Measurements from ENCODE around the gene SLC41A3.
A peak's percentile ranks its signal among the peaks of the same experiment; 100 is the strongest.
"Not testable (repeated sequence)": the region's sequence is repeated elsewhere in the genome, so short reads cannot be mapped to it uniquely, and the experiment has no call there.

The SLC41A3 gene

GRCh38 chr3:125990253-125990970, 93.5 kb downstream of the SLC41A3 start:
- peak in 13 of 14 donors; percentile 8 to 80 (median 60) for DNase-seq

- not testable (repeated sequence) for DNase-seq
Observed at GRCh38 chr3:125984951-125985350, 99.0 kb downstream of the SLC41A3 start.

GRCh38 chr3:125977104-125977503, 106.8 kb downstream of the SLC41A3 start:
- DNase-seq = not testable (repeated sequence)

DNA sequence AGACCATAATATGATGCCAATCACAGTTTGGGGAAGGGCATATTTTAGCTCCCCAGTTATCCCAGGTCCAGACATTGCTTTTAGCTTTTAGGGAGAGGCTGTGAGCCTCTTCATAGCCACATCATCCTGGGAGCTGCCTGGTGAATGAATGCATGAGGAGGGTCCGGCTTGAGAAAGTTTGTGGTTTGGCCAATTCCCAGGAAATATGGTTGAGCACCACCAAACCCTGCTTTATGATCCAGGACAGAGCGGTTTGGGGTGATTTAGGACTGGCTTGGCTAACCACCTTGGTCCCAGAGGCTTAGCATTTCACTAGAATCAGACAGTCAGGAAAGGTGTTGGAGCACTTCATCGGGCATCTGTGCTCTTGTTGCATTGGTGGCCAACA, 107.9 kb downstream of the SLC41A3 start:
- not testable (repeated sequence) for DNase-seq

DNA sequence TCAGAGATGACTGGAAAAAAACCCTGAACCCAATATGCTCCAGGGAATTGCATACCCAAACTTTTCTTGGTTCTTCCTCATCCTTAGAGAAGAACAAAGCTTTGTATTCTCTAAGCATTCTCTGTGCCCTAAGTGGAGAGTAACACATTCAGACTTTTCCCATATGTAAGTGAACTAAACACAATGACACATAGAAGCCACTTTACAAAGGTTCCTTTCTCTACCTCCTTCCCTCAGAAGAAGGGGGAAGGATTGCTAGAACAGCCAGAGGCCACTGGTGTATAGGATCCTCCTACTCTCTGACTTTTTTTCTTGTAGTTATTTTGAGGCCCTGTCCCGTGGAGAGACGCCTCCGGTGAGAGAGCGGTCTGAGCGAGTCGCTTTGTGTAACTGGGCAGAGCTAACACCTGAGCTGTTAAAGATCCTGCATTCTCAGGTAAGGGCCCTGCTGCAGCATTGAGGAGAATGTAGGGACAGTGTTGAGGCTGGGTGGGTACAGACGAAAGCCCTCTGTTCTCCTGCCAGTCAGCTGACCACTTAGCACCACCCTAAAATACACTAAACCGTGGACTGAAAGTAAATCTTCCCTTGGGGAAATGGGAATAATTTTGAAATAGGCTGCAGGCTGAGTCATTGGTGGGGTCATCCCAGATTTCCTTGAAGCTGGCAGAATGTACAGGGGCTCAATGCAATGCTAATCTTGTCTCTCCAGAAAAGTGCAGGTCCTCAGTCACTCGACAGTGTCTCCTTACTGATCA, 108.5 kb downstream of the SLC41A3 start:
- DNase-seq = not testable (repeated sequence)

DNA sequence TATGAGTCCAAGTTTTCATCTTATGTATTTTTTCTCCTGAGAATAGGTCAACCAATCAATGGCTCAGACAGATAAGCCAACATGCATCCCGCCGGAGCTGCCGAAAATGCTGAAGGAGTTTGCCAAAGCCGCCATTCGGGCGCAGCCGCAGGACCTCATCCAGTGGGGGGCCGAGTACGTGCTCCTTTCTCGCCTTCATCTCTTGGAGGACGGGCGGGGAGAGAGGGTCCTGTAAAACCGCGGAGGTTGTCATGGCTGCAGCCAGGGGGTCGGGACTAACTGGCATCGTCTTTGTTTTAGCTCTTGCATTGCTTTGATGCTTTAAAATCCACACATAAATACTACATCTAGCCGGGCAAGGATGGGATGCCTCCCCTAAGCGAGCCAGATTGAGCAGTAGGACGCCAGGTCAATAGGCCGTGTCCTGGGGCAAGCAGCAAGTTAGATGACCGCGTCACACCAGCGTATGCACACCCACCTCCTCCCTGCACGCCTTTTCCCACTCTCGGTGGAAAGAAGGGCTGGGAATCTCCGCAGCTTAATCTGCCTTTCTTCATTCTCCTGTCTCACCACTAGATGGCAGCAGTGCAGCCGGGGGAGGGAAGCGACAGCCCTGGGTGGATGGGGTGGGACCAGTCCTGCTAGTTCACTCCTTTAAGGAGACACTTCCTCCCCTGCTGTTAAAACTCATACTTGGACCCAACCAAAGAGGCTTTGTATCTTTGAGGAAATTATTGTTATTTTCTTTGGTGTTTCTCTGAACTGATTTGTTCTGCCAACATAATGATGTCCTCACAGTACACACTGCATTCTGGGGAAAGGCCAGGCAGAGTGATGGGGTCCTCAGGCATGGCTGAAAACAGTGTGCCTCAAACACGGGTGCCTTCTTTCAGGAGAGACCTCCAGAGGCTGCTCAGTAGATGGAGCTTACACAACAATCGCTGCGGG, 111.7 kb downstream of the SLC41A3 start:
- DNase-seq = peak in 11 of 14 donors; percentile 16 to 59 (median 39)

GRCh38 chr3:125968701-125969592, 115.0 kb downstream of the SLC41A3 start, which contains the start of gene ROPN1B:
TSS of gene ROPN1B (plus strand) at chr3:125969178. CDS start at chr3:125972055, 2,877 bp downstream.
- DNase-seq = not testable (repeated sequence)

- DNase-seq = not testable (repeated sequence)
Observed at GRCh38 chr3:125968121-125968520, 115.8 kb downstream of the SLC41A3 start.

DNA sequence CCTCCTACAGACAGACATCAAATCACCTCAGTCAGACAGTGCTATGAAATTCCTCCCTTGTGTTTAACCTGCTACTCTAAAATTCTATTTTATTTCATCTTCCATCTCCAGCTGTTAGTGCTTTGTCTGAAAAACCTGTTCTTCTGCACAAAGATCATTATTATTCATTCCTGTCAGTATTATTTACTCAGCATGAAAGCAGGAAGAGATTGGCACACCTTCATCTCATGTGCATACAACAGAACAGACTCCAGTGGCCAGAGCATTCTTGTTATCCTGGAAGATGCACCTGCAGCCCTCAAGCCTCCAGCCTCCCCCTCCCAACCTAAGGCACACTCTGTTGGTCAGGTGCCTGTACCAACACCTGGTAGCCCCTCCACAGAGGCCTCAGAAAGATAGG, 116.8 kb downstream of the SLC41A3 start:
- DNase-seq = no peak

- no peak for DNase-seq
Observed at GRCh38 chr3:125965505-125965904, 118.4 kb downstream of the SLC41A3 start.

DNA sequence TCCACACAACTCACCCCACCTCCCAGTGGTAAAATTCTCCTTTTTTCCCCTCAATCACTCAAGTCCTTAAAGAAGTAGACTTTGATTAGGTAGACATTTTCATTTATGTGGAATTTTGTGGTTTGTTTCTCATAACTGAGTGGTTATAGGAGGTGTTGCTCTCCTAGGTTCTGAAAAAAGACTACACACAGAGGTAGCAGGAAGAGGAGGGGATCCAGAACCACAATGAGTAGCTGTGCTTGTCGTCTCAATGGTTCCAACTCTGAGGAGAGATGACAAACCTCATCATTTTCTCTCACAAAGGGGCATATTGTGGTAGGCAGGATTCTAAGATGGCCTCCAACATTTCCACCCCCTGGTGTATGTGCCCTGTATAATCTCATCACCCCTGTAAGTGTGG, 120.1 kb downstream of the SLC41A3 start:
- not testable (repeated sequence) for DNase-seq

- no peak for DNase-seq
Observed at GRCh38 chr3:125961289-125961589, 122.7 kb downstream of the SLC41A3 start.

DNA sequence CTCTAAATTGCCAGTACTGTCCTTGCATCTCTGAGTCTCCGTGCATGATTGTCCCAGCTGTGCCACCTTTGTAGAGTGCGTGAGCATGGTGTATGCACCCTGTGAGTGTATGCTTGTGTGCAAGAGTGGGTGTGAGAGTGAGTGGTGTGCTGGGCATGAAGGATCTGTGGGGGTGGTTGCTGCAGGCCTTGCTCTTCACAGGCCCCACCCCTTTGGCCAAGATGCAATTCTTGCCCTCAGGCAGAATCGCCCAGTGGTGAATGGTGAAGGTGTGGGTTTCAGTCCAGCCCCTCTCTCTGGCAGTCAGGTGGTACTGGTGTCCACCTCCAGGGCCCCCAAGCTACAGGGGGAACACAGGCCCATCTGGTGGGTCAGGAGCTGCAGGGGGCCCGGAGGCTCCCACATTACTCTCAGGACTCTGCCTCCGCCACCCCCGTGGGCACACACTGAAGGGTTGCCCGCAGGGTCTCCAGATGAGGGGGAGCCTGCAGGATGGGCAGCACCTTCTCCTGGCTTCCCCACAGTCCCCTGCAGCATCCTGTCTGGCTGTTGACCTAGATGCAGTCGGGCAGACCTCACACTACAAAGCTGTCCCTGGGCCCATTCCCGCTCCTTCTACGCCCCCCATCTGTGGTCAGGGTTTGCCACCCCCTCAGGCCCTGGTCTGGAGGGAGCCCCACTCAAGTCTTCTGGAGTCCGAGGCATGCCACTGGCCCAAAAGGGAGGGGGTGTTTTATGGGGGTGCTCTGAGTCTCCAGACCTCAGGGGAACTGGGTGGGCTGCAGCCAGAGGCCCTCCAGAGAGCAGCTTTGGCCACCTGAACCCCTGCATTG, 123.3 kb downstream of the SLC41A3 start:
- DNase-seq = no peak

DNA sequence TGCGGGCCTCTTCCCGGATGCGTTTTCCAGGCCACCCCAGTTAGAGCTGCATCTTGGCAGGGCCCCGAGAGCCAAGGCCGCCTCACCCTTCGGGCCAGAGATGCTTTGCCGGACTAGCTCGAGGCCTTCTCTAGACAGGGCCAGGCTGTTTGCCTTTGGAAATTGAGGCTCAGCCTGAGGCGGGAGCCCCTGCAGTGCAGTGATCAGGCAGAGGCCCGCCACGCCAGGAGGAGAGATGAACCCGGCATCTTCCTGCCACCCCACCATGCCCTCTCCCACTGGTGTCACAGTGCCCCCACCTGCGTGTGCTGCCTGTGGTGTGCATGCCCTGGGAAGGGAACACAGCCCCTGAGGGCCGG, 123.9 kb downstream of the SLC41A3 start:
- no peak for DNase-seq

DNA sequence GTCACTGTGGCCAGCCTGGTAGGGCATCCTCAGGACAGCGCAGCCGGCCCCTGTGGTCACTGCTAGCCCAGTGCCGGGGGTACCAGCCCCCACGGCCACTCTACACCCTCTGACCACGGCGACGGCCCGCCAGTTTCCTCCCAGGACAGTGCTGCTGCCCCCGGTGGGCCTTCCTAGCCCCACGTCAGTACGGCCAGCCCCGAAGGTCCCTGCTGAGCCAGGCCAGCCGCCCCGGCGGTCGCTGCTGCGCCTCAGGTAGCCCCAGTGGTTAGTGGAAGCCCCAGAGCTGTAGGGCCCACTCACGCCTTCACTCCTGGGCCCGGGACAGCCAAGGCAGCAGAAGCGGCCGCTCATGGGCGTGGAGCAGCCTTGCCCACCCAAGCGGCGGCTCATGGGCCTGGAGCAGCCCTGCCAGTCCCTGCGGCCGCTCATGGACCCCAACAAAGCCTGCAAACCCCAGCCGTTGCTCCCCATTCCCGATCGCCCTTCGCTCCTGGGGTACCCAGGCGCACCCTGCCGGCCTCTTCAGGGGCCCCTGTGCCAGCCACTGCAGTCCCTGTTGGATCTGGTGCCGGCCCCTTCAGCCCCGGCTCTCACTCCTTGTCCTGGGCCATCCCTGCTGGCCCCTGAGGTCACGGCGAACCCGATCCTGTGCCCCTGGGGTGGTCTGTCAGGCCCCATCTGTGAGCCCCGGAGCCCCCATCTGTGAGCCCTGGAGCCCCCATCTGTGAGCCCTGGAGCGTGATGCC, 124.4 kb downstream of the SLC41A3 start:
- DNase-seq = no peak

DNA sequence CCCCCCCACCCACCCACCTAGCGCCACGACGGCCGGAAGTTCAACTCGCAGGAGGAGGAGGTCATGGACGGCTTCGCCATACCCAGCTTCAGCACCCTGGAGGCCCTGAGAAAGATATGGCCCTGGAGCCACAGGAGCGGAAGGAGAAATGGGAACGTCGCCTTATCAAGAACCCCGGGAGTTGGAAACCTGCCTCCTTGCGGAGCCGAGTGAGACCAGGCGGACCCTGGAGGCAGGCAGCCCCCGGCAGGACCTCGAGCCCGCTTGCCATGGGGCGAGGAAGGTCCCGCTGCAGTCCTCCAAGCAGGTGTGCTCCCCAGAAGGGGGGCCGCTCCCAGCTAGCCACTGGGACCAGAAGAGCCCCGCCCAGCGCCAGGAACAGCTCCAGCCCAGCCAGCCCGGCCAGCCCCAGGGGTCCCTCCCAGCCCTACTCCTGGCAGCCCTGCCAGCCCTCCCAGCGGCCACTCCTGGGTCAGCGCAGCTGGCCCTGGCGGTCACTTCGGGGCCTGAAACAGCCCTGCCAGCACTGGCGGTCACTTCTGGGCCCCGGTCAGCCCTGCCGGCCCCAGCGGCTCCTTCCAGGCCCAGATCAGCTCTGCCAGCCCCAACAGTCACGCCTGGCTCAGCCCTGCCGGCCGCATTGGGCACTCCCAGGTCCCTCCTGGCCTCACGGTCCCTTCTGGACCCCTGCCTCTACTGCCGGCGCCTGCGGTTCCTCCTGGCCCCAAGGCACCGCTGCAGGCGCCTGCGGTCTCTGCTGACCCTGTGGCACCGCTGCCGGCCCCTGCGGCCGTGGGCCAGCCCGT, 125.2 kb downstream of the SLC41A3 start:
- no peak for DNase-seq

DNA sequence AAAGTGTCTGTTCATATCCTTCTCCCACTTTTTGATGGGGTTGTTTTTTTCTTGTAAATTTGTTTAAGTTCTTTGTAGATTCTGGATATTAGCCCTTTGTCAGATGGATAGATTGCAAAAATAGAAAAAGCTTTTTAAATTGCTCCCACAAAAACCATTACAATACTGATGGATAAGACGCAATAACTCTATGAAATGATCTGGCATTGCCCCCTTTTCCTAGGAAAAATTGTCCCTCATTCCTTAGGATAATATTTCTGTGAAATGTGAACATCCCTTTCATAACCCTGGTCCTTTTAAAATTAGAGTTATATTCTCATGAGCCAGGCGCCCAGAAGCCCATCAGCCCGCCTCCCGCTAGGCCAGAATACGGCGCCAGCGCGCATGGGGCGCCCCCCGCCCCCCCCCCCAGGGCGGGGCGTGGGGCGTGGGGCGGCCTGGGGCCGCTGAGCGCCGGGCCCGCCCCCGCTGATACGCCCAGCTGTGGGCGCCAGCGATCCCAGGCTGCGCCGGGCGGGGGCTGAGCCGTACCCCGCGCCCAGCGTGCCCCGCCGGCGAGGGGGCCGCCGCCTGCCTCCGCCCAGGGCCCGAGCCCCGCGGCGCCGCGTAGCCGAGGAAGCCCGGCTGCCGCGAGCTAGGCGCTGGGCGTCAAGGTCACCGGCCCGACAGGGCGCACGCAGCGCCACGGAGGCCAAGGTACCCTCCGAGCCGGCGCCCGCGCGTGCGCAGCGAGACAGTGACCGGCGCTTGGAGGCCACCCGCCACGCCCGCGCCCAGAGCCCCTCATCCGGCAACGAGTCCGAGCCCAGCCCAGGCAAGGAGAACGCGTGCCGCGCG, 126.0 kb downstream of the SLC41A3 start:
- no peak for DNase-seq

DNA sequence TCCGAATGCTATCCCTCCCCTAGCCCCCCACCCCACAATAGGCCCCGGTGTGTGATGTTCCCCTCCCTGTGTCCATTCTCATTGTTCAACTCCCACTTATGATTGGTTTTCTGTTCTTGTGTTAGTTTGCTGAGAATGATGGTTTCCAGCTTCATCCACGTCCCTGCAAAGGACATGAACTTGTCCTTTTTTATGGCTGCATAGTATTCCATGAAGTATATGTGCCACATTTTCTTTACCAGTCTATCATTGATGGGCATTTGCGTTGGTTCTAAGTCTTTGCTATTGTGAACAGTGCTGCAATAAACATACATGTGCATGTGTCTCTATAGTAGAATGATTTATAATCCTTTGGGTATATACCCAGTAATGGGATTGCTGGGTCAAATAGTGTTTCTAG, 126.9 kb downstream of the SLC41A3 start:
- not testable (repeated sequence) for DNase-seq
